HG02852 (cell line): ENCODE measurements around the gene KAT2B.

Experiments
- ATAC-seq: cut with Tn5 transposase; IDR thresholded peaks from one replicate; pipeline ENCODE4 v1.9.1; 2021; ENCODE audit warnings: mild to moderate bottlenecking, moderate library complexity; ENCODE audit not compliant: unreplicated experiment

The KAT2B gene

DNA sequence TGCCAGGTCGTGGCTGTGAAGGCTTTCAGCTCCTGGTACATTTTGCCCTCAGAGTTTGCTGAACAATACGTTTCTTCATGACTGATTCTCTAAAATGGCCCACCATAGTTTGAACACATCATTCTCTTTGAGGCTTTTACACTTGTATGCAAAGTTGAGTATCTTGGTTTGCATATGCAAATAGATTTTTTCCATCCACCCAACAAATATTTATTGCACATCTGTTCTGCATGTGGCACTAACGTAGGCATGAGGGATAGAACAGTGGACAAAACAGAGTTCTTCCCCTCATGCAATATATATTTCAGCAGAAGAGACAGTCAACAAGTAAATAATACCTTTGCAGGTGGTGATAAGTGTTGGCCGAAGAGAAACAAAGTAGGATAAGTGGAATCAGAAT is 55.2 kb downstream of the KAT2B start:
- no peak for ATAC-seq

DNA sequence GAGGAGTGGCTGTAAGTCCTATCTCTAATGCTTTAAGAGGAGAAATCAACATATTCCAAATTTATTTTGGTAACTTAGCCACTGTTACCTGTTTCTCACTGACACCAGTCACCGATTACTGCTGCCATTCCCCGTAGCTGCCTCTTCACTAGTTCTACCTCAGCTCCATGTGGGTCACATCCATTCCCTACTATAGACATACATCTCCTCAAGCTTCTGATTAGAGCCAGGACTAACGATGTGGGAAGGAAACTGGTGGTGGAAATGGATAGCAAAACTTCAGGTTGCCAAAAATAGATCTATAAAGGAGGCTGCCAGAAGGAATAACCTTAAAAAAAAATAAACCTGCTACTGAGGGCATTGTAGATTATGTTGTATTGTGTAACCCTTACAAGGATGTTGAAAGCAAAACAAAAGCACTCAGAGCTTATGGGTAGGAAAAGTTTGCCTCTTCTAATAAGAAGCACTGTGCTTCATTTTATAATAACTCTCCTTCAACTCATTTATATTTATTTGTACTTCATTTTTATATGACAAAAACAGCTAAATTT is 56.0 kb downstream of the KAT2B start:
- ATAC-seq = no peak

DNA sequence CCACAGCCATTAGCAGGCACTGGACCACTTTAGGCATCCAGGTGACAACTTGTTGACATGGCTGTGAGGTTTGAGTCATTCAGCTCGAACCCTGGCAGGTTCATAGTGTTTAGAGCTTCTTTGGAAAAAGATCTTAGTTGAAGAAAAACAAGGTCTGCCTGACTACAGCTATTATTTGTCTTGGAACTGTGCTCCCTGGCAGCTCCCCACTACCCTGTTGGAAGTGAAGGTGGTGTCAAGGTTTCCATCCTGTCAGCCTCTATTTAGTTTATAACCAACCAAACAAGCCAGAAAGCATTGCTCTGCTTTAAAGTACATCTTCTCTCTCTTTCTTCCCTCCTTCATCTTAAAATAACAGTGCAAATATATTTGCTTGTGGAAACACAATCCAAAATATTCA is 56.8 kb downstream of the KAT2B start:
- no peak for ATAC-seq

DNA sequence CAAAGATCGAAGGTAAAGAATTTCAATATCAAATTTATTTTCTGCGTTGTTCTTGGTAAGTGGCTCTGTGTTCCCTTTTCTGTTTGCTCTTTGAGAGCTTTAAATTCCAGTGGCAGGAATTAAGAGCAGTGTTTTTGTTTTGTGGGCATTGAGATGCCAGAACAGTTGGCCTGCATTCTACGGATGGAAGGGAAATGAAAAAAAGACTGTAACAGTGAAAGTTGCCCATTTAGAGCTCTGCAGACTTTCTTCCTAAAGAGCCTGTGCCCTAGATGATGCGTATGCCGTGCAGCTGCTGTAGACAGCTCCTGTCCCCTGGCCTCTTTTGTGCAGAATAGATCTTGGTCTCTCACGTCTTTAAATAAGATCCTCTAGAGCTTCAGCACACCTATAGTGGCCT is 58.8 kb downstream of the KAT2B start:
- no peak for ATAC-seq

DNA sequence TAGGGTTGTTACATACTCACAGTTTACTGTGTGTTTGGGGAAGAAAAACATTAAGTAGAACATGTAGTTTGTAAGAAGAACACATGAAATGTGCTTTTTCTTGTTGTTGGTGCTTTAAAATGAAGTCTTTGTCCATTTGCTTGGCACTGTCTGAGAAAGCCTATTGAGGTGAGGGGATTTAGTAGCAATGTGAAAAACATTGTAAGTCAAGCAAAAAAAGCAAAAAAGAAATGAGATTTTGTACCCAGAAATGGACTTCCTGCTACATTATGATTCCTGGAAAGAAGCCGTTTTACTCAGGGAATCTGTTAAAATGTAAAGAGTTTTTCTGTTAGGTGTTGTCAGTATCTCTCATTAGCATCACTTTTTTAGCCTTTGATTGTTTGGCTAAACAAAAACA is 59.9 kb downstream of the KAT2B start:
- ATAC-seq = no peak

DNA sequence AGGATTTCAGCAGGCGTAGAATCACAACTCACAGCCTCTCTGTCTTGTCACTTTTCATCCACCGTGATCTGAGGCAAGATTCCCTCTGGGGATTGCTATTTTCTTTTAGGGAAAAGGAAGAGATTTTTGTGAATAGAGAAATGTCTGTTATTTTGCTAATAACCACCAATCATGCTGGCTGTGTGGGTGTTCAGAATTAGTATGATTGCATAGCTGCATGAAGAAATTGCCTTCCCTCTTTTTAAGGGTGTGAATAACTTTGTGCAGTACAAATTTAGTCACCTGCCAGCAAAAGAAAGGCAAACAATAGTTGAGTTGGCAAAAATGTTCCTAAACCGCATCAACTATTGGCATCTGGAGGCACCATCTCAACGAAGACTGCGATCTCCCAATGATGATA is 60.8 kb downstream of the KAT2B start:
- no peak for ATAC-seq

DNA sequence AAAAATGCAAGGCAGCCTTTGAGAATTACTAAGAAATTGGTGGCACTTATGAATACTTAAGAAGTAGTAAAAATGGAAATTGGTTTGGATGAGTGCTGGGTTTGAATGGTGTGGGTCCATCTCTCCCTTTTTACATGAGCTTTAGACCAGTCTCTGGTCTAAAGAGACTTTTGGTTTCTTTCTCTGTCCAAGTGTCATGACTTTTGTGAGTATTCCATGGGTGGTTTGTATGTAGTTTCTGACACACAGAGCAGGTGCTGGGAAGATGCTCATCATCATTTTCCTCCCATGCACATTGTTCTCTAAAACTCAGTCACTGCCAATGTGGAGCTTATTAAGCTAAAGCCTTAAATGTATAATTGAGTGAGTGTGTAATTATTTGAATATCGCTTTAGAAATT is 63.5 kb downstream of the KAT2B start:
- peak; percentile 21 for ATAC-seq

DNA sequence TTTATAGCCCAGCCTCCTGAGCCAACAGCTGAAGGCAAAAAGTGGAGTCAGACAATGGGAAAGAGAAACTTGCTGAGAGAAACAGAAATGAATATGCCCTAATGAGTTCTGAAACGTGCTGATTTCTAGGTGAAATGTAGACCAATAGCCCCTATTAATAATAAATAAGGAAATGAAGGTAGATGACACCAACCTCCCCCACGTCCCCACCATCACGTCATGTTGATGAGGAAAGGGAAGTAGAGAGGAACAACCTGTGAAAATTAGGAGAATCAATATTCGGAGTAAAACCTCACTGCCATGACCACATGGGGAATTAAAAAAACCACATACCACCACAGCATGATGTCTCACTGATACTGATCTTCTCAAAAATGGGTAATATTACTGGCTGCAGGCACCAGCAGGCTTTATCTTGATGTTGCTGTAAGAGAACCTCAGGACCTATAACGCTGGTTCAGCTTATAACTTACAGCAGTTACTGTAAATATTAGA is 64.0 kb downstream of the KAT2B start:
- peak; percentile 76 for ATAC-seq

DNA sequence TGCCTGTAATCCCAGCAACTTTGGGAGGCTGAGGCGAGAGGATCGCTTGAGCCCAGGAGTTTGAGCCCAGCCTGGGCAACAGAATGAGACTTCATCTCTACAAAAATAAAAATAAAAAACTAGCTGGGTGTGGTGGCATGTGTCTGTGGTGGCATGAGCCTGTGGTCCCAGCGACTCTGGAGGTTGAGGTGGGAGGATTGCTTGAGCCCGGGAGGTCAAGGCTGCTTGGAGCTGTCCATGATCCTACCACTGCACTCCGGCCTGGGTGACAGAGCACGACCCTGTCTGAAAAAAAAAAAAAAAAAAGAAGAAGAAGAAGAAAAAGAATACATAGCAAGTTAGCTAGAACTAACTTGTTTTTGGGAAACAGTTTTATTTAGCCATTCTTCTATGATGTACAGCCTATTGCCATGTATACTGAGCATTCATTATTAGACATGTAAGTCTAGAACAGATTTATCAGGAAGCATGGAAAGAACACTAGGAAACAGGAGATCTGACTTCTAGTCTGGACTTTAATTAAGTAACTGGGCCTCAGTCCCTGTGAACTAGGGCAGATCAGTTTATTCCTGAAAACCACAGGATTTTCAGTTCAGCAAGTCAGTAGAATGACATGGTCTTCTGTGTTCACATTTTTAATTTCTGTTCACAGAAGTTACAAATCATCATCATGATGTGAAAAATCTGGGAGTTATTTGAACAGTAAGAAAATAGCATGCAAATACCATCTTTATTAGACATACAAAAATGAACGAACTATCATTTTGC is 65.5 kb downstream of the KAT2B start:
- no peak for ATAC-seq

DNA sequence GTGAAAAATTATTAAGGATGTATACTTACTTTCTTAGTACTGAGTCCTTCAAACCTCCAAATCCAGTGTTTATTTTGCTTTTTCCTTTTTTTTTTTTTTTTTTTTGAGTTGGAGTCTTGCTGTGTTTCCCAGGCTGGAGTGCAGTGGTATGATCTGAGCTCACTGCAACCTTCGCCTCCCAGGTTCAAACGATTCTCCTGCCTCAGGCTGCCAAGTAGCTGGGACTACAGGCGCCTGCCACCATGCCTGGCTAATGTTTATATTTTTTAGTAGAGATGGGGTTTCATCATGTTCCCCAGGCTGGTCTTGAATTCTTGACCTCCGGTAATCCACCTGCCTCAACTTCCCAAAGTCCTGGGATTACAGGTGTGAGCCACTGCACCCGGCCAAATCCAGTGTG is 67.5 kb downstream of the KAT2B start:
- no peak for ATAC-seq

DNA sequence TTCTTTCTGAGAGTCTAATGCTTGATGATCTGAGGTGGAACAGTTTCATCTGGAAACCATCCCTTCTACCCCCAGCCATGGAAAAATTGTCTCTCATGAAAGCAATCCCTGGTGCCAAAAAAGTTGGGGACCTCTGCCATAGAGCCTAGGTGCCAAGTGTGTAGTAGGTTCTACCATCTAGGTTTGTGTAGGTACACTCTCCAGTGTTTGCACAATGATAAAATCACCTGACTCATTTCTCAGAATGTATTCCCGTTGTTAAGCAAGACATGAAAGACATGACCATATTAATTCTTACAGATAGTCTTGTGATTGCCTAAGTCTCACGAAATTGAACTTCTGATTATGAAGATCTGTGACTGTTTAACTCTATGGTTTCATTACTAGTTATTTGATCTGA is 68.6 kb downstream of the KAT2B start:
- ATAC-seq = no peak

DNA sequence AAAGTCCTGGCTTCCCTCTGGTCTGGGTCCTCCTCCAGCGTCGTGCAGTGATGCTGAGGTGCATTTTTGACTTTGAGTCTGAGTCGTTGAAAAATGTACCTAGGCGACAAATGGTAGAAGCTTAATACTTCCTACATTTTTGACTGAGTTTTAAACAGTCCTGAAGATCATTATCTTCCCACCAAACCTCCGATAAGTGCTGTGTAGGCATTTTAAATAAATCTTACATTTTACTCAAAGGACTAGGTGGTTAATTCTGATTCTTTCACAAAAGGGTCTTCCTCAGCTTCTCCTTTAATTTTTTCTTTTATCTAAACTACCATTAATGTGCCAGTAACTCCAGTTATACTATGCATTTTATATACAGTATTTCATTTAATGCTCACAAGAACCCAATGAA is 70.6 kb downstream of the KAT2B start:
- ATAC-seq = no peak

DNA sequence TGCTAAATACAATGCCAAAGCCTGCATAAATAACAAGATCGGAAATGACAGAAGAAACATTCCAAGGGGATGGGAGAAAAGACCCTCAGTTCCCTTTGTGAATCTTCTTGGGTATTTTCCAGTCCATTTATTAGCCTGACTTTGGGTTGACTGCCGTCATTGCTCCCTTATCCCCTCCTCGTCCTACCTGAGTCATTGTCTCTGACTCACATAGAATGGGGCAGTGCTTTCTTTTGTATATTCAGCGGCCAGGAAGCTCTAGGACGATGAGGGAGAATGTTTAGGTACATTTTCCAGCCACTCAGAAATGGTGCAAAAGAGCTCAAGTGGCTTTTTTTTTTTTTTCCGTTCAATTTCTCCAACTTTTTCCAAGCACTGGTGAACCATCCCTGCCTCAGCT is 71.6 kb downstream of the KAT2B start:
- ATAC-seq = no peak

DNA sequence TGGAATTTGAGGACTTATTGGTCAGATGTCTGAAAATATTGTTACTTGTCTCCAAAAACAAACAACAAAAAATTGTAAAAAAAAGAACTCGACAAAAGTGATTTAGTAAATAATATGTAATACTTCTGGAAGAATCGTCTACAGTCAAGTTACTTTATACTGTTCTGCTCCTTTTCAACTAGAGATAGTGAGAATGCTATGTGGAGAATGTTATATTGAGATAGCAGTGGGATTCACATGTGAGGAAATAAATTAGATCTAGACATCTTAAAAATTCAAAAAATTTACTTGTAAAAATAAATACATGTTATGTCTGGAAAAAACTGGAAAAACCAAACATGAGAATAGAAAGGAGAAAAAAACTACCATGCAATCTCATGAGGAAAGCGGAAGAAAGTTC is 80.8 kb downstream of the KAT2B start:
- no peak for ATAC-seq

DNA sequence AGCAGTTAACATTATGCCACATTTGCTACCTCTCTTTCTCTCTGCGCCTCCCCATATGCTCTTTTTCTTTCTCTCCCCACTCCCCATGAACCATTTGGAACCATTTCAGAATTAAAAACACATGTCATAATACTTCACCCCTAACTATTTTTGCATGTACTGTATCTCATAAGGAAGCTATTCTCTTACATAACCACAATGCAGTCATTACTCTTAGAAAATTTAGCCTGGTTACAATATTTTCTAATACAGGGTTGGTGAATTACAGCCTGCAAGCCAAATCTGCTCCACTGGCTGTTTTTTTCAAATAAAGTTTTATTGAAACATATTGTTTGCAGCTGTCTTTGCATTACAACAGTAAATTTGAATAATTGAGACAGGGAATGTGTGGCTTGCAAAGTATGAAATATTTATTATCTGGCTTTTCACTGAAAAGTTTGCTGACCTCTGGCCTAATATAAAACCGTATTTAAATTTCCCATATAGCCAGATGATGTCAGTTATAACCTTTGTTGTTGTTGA is 82.9 kb downstream of the KAT2B start:
- ATAC-seq = no peak

DNA sequence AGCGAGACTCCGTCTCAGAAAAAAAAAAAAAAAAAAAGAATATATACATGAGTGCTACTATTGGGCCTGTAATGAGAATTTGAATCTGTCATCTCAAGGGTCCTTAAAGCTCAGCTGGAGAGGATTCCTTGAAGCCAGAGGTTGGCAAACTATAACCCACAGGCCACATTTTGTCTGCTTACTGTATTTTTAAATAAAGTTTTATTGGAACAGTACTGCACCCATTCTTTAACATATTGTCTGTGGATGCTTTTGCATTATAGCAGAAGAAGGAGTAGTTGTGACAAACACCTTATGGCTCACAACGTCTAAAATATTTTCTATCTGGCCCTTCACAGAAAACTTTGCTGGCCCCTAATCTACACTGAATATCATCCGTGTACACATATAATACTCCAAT is 85.0 kb downstream of the KAT2B start:
- ATAC-seq = no peak

DNA sequence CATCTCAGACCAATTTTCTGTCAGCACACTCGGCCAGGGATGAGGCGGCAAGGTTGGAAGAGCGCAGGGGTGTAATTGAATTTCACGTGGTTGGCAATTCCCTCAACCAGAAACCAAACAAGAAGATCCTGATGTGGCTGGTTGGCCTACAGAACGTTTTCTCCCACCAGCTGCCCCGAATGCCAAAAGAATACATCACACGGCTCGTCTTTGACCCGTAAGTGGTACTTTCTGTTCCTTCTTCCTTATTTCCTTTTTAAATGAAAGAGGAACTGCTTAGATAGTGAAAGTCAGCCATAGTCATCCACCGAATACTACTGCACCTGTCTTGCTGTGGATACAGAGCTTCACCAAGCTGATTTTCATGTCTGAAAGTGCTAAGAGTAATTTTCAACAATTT is 85.7 kb downstream of the KAT2B start:
- peak; percentile 100 for ATAC-seq

DNA sequence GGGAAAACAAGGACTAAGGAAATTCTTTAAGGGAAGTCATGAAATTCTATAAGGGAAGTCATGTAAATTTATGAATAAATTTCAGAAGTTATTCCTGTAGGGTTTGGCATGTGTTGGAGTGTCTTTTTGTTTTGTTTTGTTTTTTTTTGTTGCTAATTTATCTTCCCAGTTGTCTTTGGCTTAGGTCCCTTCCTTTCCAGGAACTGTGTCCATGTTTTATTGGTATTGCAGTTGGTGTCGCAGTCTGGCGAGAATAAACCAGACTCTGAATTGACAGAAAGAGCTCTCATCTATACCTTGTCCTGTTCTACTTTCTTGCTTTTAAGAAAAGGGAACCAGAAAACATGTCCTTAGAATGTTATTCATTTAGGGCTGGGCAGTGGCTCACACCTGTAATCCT is 88.1 kb downstream of the KAT2B start:
- no peak for ATAC-seq

DNA sequence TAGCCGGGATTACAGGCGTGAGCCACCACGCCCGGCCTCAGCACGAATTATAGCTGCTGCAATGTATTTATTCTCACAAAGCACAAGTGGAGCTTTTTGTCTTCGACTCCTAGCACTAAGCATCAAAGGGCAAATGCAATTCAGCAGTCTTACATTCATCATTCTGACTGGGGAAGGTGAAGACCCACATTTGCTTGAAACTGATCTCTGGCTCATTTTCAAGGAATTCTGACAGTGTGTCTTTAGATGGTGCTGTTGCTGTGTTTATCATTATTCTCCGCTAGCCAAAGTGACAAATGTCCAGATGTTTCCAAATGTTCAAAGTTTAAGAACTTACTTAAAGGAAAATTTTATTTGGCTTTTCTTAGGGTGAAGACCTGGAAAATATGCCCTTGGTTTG is 89.9 kb downstream of the KAT2B start:
- no peak for ATAC-seq

DNA sequence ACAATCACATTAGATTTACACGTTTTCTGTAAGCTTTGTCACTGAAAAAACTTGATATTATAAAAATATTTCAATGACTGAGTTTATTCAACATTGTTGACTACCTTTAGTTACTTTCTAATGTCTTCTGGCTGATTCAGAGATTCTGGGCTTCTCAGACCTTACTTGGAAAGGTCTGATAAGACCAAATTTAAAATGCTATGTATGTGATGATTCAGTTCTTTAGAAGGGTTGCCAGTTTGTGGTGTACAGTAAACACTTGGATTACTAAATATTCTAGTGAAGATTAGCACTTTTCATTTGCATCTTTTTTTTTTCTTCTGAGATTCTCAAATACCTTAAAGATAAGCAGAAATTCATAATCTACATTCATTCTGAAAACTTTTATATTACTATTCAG is 96.0 kb downstream of the KAT2B start:
- ATAC-seq = no peak

DNA sequence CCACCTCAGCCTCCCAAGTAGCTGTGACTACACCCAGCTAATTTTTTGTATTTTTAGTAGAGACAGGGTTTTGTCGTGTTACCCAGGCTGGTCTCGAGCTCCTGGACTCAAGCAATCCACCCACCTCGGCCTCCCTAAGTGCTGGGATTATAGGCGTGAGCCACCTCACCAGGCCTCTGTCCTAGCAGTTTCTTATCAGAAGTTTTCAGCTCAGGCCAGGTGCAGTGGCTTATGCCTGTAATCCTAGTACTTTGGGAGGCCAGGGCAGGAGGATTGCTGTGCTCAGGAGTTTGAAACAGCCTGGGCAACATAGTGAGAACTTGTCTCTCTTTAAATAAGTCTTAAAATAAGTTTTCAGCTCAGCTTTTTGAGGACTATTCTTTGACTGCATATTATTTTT is 97.4 kb downstream of the KAT2B start:
- ATAC-seq = no peak

DNA sequence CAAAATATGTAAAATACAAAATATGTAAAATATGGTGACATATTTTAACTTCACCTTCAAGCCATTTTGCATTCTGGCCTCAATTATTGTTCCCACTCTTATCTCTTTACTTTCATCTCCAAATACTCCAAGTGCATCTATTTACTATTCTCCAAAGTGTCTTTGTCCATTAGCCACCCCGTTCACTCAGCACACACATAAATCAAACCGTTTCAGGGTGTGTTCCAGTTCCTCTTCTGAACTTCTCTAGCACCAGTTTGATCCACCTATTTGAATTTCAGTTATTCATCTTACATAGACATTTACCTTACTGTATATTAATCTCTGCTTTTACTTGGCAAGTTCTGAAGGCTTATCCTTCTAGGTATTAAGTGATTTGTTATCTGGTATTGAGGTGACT is 100.6 kb downstream of the KAT2B start:
- no peak for ATAC-seq

DNA sequence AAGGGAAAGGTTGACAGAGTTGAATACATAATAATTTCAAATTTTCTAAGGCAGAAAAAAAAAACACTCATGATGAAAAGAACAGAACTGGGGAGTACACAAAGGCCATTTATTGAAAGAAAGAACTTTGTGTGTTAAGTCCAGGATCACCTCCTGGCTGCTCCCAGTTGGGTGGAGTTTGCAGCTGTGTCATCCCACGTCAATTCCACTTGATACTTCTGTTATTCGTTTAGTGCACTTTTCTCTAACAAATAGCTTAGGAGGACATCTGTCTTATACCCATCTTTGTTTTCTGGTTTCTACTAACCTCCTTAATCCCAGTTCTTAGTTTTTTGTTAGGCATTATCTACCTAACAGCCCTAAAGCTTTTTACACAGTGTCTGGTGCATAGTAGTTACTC is 101.1 kb downstream of the KAT2B start:
- no peak for ATAC-seq
